K562 (cell line): ENCODE data around the gene PRTN3. TPM values are rescaled to one million over a fixed set of nuclear protein-coding genes. Genes with fewer than 3 reads are reported as not detected.
A peak's percentile ranks its signal among the peaks of the same experiment; 100 is the strongest.

ENCODE experiments used
- ATAC-seq: fragments of 200-7000 bp; cut with Tn5 transposase; 3 replicates; pipeline ENCODE4 v1.9.1; 2020; ENCODE audit warnings: moderate library complexity
- BruUV-seq: library from RNA; stranded (reverse); fragments of 400-500 nt; replicated peaks from 2 replicates; lab custom pipeline; 2021; lab: Mats Ljungman, UMichigan
- CTCF ChIA-PET: fragments of 300-600 bp; formaldehyde crosslinking; extraction: SDS; loops from one replicate; lab custom pipeline; 2021; ENCODE audit warnings: low intra/inter-chr PET ratio; lab: Yijun Ruan, JAX
- POLR2A ChIA-PET: fragments of 300-600, 350-650 bp; sonication (Branson Sonifier 250); formaldehyde crosslinking; extraction: SDS; loops from one replicate; lab custom pipeline; 2021; ENCODE audit warnings: antibody characterized with exemption, inconsistent platforms; lab: Yijun Ruan, JAX
- DNase-seq, 4 experiments: peaks; one replicate each; pipeline versions ENCODE4 v3.0.0 to v3.0.0-alpha.2; 2011 to 2018; ENCODE audit warnings: low spot score in 3 of 4, mixed read lengths in 3 of 4; ENCODE audit errors: extremely low read depth in 1 of 4
- FAIRE-seq: peaks from 2 replicates; lab custom pipeline; 2011; peaks lifted over from hg19 to GRCh38; lab: Jason Lieb, UNC
- H2AFZ ChIP-seq: 2 replicates; pipeline ENCODE4 v1.6.0; 2011; ENCODE audit warnings: low read depth, low read length, control low read depth, inconsistent platforms
- H3K27ac ChIP-seq: fragments of 200-600 bp; 3 replicates; pipeline ENCODE4 v1.8.0; 2011; ENCODE audit warnings: low read depth, mild to moderate bottlenecking, control low read depth, inconsistent platforms, low read length, moderate library complexity, mixed read lengths; ENCODE audit errors: extremely low read depth
- H3K27me3 ChIP-seq, 2 experiments: fragments of 300-600 bp in 1 of 2; 2 replicates in 1 of 2; 3 replicates in 1 of 2; pipeline versions ENCODE4 v1.6.0 to v1.8.0; 2011; ENCODE audit warnings: inconsistent platforms in 2 of 2, low read length in 2 of 2, mild to moderate bottlenecking in 1 of 2, mixed read lengths in 1 of 2, moderate library complexity in 1 of 2; ENCODE audit not compliant: control insufficient read depth in 2 of 2, insufficient read depth in 2 of 2
- H3K36me3 ChIP-seq: fragments of 300-600 bp; 3 replicates; pipeline ENCODE4 v1.8.0; 2011; ENCODE audit warnings: mild to moderate bottlenecking, low read length, inconsistent platforms; ENCODE audit not compliant: control insufficient read depth, insufficient read depth
- H3K4me1 ChIP-seq, 2 experiments: fragments of 200-600 bp in 1 of 2; replicated peaks in 1 of 2; 2 replicates in 1 of 2; 3 replicates in 1 of 2; pipeline versions ENCODE4 v1.5.1 to v1.8.0; 2011; ENCODE audit warnings: inconsistent platforms in 2 of 2, low read length in 2 of 2, mild to moderate bottlenecking in 1 of 2, mixed read lengths in 1 of 2, moderate library complexity in 1 of 2; ENCODE audit not compliant: control insufficient read depth in 2 of 2, insufficient read depth in 2 of 2
- H3K4me2 ChIP-seq: 2 replicates; pipeline ENCODE4 v1.6.1; 2011; ENCODE audit warnings: low read length, control low read depth, inconsistent platforms, mixed read lengths; ENCODE audit not compliant: insufficient read depth
- H3K4me3 ChIP-seq: fragments of 200-600 bp; sonication (generic), shearing (Covaris generic); 2 replicates; pipeline ENCODE4 v1.5.1; 2016; ENCODE audit warnings: control low read depth, inconsistent platforms
- H3K79me2 ChIP-seq: fragments of 200-600 bp; 3 replicates; pipeline ENCODE4 v1.8.0; 2011; ENCODE audit warnings: low read length, inconsistent platforms; ENCODE audit not compliant: control insufficient read depth, insufficient read depth
- H3K9ac ChIP-seq, 2 experiments: 2 replicates each; pipeline versions ENCODE4 v1.6.0 to v1.6.1; 2011; ENCODE audit warnings: low read depth in 2 of 2, low read length in 2 of 2, control low read depth in 1 of 2, inconsistent platforms in 1 of 2, mild to moderate bottlenecking in 1 of 2, mixed read lengths in 1 of 2; ENCODE audit not compliant: insufficient read depth in 1 of 2
- H3K9me1 ChIP-seq: one replicate; pipeline ENCODE4 v1.6.0; 2011; ENCODE audit warnings: inconsistent platforms, mild to moderate bottlenecking, low read length, moderate library complexity; ENCODE audit not compliant: control insufficient read depth, insufficient read depth
- H3K9me3 ChIP-seq: replicated peaks from 2 replicates; pipeline ENCODE4 v1.5.1; 2011; ENCODE audit warnings: low read depth, low read length, inconsistent platforms; ENCODE audit not compliant: control insufficient read depth, insufficient read depth
- H4K20me1 ChIP-seq: replicated peaks from 2 replicates; pipeline ENCODE4 v1.6.1; 2011; ENCODE audit warnings: low read length, inconsistent platforms, mixed read lengths; ENCODE audit not compliant: control insufficient read depth, insufficient read depth
- ARID2 ChIP-seq: fragments of 450-650 bp; IDR thresholded peaks from 2 replicates; pipeline ENCODE4 v1.6.1; 2017; ENCODE audit warnings: antibody characterized with exemption, mild to moderate bottlenecking
- DDX20 ChIP-seq: fragments of 450-650 bp; IDR thresholded peaks from 2 replicates; pipeline ENCODE4 v1.6.1; 2016; ENCODE audit warnings: missing genetic modification characterization, low read depth, mild to moderate bottlenecking, missing compliant biosample characterization, moderate library complexity
- DNMT1 ChIP-seq: fragments of 450-650 bp; IDR thresholded peaks from 2 replicates; pipeline ENCODE4 v1.6.1; 2016; ENCODE audit warnings: antibody characterized with exemption, mild to moderate bottlenecking
- DPF2 ChIP-seq: fragments of 450-650 bp; IDR thresholded peaks from 2 replicates; pipeline ENCODE4 v1.6.1; 2016
- EGR1 ChIP-seq: fragments of 450-650 bp; conservative IDR thresholded peaks from 2 replicates; pipeline ENCODE4 v1.6.1; 2017; ENCODE audit warnings: mild to moderate bottlenecking
- EHMT2 ChIP-seq: fragments of 450-650 bp; IDR thresholded peaks from 2 replicates; pipeline ENCODE4 v1.6.1; 2018; ENCODE audit warnings: antibody characterized with exemption
- NBN ChIP-seq: fragments of 450-650 bp; IDR thresholded peaks from 2 replicates; pipeline ENCODE4 v1.6.1; 2016; ENCODE audit warnings: low read depth, mild to moderate bottlenecking
- POLR2B ChIP-seq: fragments of 450-650 bp; IDR thresholded peaks from 2 replicates; pipeline ENCODE4 v1.6.1; 2018; ENCODE audit warnings: low read depth; ENCODE audit not compliant: partially characterized antibody
- STAT5A ChIP-seq: IDR thresholded peaks from 2 replicates; pipeline ENCODE4 v1.6.1; 2012; ENCODE audit warnings: low read length, inconsistent platforms, borderline replicate concordance
- ZNF507 ChIP-seq: conservative IDR thresholded peaks from 2 replicates; pipeline ENCODE4 v1.6.1; 2017; ENCODE audit warnings: missing genetic modification characterization, missing compliant biosample characterization
- WGBS: fragments of 100-300 bp; shearing (Covaris generic); methylation state at CpG from one replicate; pipeline ENCODE4 v1.1.6; 2016; ENCODE audit warnings: low coverage, mixed read lengths; ENCODE audit not compliant: insufficient coverage; ENCODE audit errors: missing lambda C conversion rate; 5-methylcytosine and 5-hydroxymethylcytosine counted together
- in situ Hi-C: fragments of 300-500 bp; cut with MboI; formaldehyde crosslinking; loops from 4 replicates; pipeline ENCODE4 v1.15.0; 2018; ENCODE audit warnings: inconsistent platforms, mixed read lengths
- intact Hi-C: fragments of 100-400 bp; cut with micrococcal nuclease; formaldehyde crosslinking; loops from 2 replicates; pipeline ENCODE4 v1.14.2; 2022
- polyA plus RNA-seq, 8 experiments: library from polyadenylated mRNA; depleted of rRNA in 4 of 8; stranded (reverse) in 5 of 8; unstranded in 3 of 8; fragments of >200 nt; fragmentation: Nextera tagmentation in 2 of 8; fragmentation: Illumina TruSeq in 1 of 8; extraction: Ambion mirVana in 2 of 8; extraction: Trizol in 1 of 8; gene quantifications; 2 replicates each; pipeline versions ENCODE4 v1.2.1 to v1.2.3, GENCODE V29; 2011 to 2014; ENCODE audit warnings: inconsistent platforms in 1 of 8, missing spikeins in 1 of 8
- total RNA-seq, 7 experiments: library from RNA; depleted of rRNA in 6 of 7; stranded (reverse); fragments of >200 nt in 6 of 7; fragmentation: Illumina TruSeq in 2 of 7; extraction: Trizol in 2 of 7; gene quantifications; 2 replicates each; pipeline versions ENCODE4 v1.2.1 to v1.2.3, GENCODE V29; 2011 to 2021; ENCODE audit warnings: low replicate concordance in 1 of 7
- TF ChIP-seq, protein P1 (sequence below): fragments of 450-650 bp; formaldehyde crosslinking; IDR thresholded peaks from 2 replicates; pipeline ENCODE4 v1.4.0; 2022; ENCODE audit warnings: missing genetic modification characterization
- TF ChIP-seq, protein P2 (sequence below): fragments of 450-650 bp; formaldehyde crosslinking; conservative IDR thresholded peaks from 2 replicates; pipeline ENCODE4 v1.4.0; 2022; ENCODE audit warnings: mild to moderate bottlenecking, missing genetic modification characterization
- TF ChIP-seq, protein P3 (sequence below), 3 experiments: fragments of 200-800 bp in 1 of 3; sonication (Bioruptor generic) in 1 of 3; sonication (generic) in 1 of 3; formaldehyde crosslinking in 1 of 3; IDR thresholded peaks; 2 replicates each; pipeline versions ENCODE4 v1.6.1 to v1.8.0; 2016 to 2022; ENCODE audit warnings: mild to moderate bottlenecking in 2 of 3, missing compliant biosample characterization in 2 of 3, missing genetic modification characterization in 2 of 3, missing genetic modification reagents in 1 of 3
- TF ChIP-seq, protein P4 (sequence below): fragments of 450-650 bp; formaldehyde crosslinking; IDR thresholded peaks from 2 replicates; pipeline ENCODE4 v1.4.0; 2020; ENCODE audit warnings: mild to moderate bottlenecking, mixed read lengths

The PRTN3 gene
- total and polyA plus RNA-seq, 9 of the 15 experiments (the other 6 are each of a cell fraction or from before 2014, with no cell fraction given) = 0.14 to 0.86 (median 0.43) TPM; not detected in 3

DNA sequence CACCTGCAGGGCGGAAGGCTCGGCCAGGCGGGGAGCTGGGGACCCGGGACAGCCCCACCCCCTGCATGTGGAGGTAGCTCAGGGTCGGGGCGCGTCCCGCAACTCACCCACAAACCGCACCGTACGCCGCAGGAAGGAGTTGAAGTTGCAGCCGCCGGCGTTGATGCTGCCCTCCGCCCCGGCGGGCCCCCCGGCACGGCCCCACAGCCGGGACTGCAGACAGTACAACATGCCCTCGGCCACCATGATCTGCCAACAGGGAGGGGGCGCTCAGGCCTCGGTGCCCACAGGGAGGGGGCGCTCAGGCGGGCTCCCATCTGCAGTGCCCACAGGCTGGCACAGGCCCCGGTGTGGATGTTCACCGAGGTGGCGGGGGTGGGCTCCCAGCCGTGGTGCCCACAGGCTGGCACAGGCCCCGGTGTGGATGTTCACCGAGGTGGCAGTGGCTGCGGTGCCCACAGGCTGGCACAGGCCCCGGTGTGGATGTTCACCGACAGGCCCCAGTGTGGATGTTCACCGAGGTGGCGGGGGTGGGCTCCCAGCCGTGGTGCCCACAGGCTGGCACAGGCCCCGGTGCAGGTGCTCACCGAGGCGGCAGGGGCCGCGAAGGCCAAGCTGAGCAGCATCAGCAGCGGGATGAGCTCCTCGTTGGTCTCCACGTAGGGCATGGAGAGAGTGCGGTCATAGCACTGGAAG, 25.6 kb upstream of the PRTN3 start (continued):
- TF ChIP-seq ARID2 = no peak

DNA sequence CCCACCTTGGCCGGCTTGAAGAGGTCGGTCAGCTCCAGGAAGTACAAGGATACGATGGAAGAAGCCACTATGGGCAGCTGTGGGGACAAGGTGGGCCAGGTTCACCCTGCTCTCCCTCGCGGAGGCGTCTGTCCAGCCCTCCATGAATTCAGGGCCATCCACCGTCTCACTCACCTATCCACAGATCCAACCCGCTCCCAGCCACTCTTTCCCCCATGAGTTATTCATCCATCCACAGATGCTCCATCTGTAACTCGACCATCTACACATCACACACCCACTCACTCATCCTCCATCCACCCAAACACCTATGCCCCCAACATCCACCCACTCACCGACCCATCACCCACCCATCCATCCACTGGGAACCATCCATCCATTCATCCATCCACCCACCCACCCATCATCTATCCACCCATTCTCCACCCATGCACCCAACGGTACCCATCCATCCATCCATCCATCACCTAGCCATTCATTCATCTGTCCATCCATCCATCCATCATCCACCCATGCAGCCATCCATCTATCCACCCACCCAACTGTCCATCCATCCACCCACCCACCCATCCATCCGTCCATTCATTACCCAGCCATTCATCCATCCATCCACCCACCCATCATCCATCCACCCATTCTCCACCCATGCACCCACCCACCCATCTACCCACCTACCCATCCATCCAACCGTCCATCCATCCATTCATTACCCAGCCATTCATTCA, 24.9 kb upstream of the PRTN3 start:
- Histone ChIP-seq H2AFZ (no peak overlapping the region), H3K9me3 (peaks cover 3% of the 10 kb centered on the region), H3K27ac (no peak overlapping the region), H3K4me2 (no peak overlapping the region), H3K27me3 (no peaks in the 10 kb centered on the region), H3K9me1 (no peaks in the 10 kb centered on the region)
- in situ Hi-C loops = no loop called here
- BruUV-seq = no TSS peak
- DNase-seq = no peak
- FAIRE-seq = no peak
- TF ChIP-seq EHMT2 = peak; percentile 43; the same call in 1 of the 2 replicates
- TF ChIP-seq POLR2B = peak; percentile 19
- TF ChIP-seq, protein P1, sequence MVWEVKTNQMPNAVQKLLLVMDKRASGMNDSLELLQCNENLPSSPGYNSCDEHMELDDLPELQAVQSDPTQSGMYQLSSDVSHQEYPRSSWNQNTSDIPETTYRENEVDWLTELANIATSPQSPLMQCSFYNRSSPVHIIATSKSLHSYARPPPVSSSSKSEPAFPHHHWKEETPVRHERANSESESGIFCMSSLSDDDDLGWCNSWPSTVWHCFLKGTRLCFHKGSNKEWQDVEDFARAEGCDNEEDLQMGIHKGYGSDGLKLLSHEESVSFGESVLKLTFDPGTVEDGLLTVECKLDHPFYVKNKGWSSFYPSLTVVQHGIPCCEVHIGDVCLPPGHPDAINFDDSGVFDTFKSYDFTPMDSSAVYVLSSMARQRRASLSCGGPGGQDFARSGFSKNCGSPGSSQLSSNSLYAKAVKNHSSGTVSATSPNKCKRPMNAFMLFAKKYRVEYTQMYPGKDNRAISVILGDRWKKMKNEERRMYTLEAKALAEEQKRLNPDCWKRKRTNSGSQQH = 0 out of 2 replicates have a peak, but pooled peaks have one; percentile 32
- TF ChIP-seq DNMT1 = no peak
- TF ChIP-seq, protein P2, sequence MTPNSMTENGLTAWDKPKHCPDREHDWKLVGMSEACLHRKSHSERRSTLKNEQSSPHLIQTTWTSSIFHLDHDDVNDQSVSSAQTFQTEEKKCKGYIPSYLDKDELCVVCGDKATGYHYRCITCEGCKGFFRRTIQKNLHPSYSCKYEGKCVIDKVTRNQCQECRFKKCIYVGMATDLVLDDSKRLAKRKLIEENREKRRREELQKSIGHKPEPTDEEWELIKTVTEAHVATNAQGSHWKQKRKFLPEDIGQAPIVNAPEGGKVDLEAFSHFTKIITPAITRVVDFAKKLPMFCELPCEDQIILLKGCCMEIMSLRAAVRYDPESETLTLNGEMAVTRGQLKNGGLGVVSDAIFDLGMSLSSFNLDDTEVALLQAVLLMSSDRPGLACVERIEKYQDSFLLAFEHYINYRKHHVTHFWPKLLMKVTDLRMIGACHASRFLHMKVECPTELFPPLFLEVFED = peak; percentile 81; the same call in 1 of the 2 replicates
- TF ChIP-seq DDX20 (tag) = no peak
- TF ChIP-seq DPF2 = no peak
- TF ChIP-seq, protein P3, sequence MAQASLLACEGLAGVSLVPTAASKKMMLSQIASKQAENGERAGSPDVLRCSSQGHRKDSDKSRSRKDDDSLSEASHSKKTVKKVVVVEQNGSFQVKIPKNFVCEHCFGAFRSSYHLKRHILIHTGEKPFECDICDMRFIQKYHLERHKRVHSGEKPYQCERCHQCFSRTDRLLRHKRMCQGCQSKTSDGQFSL (CRISPR knock-in tag; IDR thresholded peaks at IDR 0.05) = no peak
- TF ChIP-seq, protein P3 (tag; IDR thresholded peaks at IDR 0.05) = no peak
- TF ChIP-seq STAT5A = peak; percentile 5; the same call in 1 of the 2 replicates
- no peak for TF ChIP-seq ZNF507
- TF ChIP-seq EGR1 = peak; percentile 73
- TF ChIP-seq, protein P4, sequence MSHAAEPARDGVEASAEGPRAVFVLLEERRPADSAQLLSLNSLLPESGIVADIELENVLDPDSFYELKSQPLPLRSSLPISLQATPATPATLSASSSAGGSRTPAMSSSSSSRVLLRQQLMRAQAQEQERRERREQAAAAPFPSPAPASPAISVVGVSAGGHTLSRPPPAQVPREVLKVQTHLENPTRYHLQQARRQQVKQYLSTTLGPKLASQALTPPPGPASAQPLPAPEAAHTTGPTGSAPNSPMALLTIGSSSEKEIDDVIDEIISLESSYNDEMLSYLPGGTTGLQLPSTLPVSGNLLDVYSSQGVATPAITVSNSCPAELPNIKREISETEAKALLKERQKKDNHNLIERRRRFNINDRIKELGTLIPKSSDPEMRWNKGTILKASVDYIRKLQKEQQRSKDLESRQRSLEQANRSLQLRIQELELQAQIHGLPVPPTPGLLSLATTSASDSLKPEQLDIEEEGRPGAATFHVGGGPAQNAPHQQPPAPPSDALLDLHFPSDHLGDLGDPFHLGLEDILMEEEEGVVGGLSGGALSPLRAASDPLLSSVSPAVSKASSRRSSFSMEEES (CRISPR knock-in tag) = no peak
- TF ChIP-seq NBN = no peak
- TF ChIP-seq, all 486 proteins: peak for 6
- peaks cover 42% of the 10 kb centered on the region for H3K36me3 ChIP-seq
- H3K79me2 ChIP-seq = peaks cover 8% of the 10 kb centered on the region; the same call in 2 of the 3 replicates
- ChIA-PET CTCF (no interaction called here), POLR2A (interaction anchor here (1.0 to 1.2 kb wide), 5 partner anchors 8 to 223 kb away, joined by 3 to 8 read pairs (median 5); no protein-coding TSS in a partner anchor)
- peaks cover 0 to 47% of the 10 kb centered on the region in 2 experiments; a peak in 3 of 5 replicates for H3K4me1 ChIP-seq
- H3K9ac ChIP-seq = no peak overlapping the region
- no peak for ATAC-seq
- intact Hi-C loops = no loop called here
- H3K4me3 ChIP-seq = no peak overlapping the region
- WGBS = 80% methylated on average over 12 of the region's 13 CpGs
- H4K20me1 ChIP-seq = no peaks in the 10 kb centered on the region
